HG02840 (cell line): ENCODE results near the gene NEIL3.
A peak's percentile ranks its signal among the peaks of the same experiment; 100 is the strongest.
"Not testable (repeated sequence)": the region's sequence is repeated elsewhere in the genome, so short reads cannot be mapped to it uniquely, and the experiment has no call there.

Source experiments
- ATAC-seq: cut with Tn5 transposase; IDR thresholded peaks from one replicate; pipeline ENCODE4 v1.9.1; 2021; ENCODE audit warnings: mild to moderate bottlenecking, moderate library complexity, moderate number of reproducible peaks; ENCODE audit not compliant: unreplicated experiment, low FRiP score

The NEIL3 gene

DNA sequence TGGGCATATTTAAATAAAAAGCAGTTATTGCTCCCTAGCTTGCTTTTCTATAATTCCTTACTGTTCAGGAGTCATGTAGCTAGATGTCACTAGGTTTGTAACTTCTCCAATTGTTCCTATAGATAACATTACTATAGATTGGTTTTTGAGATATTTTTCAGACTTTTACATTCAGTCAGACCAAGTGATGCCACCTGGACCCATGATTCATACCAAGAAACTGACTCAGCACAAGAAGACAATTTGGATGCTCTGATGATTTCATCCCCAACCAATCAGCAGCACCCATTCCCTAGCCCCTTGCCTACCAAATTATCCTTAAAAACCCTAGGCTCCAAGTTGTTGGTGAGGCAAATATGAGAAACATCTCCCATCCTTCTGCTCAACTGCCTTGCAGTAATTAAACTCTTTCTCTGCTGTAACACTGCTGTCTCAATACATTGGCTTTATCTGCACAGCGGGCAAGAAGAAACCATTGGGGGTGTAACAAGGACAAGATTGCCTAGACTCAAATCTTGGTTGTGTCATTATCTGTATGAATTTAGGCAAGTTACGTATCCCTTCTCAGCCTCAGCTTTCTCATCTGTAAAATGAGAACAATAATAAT, 11.8 kb upstream of the NEIL3 start:
- no peak for ATAC-seq

DNA sequence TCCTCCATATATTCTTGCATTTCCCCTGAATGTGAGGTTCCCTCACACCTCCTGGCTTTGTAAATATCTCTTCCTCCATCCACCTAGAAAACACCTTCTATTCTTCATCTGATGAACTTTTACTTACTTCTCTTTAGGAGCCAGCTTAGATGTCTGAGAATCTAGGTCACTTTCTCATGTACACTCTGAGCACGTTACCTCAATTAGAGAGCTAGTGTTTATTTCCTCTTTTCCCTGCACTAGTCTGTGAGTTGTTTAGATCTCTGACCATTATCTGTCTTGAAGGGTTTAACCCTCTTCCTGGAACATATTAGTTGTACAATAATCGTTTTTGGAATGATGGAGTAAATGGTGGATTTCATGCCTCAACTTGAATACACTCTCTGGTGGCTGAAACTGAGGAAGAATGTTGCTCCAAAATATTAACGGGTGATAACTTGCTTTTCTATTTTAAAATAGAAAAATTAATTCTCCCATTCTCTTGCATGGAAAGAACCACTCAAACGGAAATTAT, 8.5 kb upstream of the NEIL3 start:
- no peak for ATAC-seq

DNA sequence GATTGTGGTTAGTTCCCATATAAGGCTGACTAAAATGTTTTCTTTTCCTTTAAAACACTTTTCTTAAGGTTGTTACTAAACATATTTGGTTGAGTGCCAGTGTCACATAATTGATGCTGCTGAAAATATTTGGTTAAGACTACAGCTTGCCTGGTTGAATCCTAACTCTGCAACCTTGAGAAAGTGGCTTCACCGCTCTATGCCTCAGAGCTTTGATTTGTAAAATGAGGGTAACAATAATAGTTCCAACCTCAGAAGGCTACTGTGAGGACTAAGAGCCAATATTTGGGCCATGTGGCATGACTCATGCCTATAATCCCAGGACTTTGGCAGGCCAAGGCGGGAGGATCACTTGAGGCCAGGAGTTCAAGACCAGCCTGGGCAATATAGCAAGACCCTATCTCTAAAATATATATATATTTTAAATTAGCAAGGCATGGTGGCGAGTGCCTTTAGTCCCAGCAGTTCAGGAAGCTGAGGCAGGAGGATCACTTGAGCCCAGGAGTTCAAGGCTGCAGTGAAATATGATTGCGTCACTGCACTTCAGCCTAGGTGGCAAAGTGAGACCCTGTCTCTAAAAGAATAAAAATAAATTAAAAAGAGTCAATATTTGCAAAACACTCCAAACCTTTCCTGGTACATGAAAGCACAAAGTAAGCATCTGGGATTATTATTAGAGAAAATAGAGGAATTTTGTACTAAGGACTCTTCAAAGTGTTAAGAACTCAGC, 7.1 kb upstream of the NEIL3 start:
- ATAC-seq, result no peak

DNA sequence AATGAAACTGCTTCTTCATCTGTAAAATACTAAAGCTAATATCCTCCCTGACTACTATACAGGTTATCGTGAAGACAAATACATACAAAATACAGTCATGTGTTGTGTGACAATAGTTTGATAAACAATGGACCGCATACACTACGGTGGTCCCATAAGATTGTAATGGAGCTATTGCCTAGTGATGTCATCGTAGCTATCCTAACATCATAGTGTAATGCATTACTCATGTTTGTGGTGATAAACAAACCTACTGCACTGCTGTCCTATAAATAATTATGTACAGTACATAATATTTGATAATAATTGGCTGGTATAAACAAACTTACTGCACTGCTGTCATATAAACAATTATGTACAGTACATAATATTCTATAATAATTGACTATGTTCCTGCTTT, 5.6 kb upstream of the NEIL3 start:
- no peak for ATAC-seq

DNA sequence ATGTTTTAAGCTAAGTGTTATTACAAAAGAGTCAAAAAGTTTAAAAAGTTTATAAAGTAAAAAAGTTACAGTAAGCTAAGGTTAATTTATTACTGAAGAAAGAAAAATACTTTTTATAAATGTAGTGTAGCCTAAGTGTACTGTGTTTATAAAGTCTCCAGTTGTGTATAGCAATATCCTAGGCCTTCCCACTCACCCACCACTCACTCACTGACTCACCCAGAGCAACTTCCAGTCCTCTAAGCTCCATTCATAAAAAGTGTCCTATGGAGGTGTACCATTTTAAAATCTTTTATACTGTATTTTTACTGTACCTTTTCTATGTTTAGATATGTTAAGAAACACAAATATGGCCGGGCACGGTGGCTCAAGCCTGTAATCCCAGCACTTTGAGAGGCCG, 4.8 kb upstream of the NEIL3 start:
- not testable (repeated sequence) for ATAC-seq

DNA sequence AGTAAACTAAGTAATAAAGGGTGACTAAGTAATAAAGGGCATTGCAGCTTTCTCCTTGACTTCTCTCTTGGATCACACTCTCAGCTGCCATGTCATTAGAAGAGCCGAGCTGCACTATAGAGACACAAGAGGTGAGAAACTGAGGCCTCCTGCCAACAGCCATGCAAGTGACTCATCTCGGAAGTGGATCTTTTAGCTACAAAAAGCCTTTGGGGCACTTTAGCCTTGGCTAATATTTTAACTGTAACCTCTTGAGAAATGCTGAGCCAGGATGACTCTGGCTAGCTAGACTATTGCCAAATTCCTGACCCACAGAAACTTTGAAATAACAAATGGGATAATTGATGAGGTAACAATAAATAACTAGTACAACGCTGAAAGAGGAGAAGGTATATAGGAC, 1.5 kb upstream of the NEIL3 start:
- ATAC-seq, result no peak

DNA sequence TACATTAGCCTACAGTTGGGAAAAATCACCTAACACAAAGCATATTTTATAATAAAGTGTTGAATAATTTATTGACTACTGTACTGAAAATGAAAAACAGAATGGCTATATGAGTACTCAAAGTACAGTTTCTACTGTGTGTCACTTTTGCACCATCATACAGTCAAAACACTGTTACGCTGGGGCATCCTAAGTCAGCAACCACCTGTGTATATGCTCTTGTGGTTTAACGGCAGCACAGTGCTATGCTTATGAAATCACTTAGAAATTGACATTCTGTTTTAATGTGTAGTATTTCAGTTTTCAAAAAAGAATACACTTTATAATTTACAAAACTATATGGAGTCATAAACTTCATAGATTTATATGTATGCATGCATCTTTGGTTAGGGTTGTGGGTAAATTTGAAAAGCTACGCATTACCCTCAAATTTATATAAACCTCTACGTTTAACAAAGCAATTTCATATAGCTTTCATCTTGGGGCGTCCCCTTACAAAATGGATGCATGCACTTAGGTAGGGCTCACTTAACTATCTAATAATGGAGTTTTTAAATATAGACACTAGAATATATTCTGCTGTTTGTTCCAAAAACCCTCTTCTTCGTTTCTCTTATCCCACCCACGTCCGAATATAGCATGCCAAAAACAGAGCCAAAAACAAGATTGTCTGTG, 690 bp upstream of the NEIL3 start:
- no peak for ATAC-seq

DNA sequence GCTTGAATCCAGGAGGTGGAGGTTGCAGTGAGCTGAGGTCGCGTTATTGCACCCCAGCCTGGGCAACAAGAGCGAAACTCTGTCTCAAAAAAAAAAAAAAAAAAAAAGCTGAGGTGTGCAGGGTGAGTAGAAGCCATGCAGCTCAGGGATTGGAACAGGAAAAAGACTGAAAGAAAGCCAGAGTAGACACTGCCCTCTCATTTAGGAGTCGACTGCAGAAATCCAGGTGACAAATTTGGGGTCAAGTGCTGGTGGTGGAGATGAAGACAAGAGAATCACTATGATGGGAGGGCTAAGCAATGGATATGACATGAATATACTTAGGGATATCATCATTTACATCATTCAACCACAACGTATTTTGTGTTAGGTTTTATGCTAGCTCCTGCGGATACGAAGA, 1.9 kb downstream of the NEIL3 start:
- ATAC-seq, result no peak

DNA sequence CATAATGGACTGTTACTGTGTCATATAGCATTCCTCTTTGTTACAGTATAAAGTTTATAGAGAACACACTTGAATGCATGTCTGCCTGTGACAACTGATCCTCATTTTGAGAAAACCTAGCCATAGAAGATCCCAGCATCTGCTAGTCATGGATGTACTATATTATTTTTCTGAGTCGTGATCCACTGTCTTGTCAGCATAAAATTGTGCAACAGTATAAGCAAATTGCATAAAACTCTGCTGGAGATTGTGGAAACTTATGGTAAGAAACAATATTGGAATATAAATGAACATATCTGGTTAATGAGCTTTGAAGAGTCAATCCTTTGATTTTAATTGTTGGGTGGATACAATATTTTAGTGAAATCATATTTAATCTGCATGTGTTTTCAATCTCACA, 3.6 kb downstream of the NEIL3 start:
- ATAC-seq, result no peak

DNA sequence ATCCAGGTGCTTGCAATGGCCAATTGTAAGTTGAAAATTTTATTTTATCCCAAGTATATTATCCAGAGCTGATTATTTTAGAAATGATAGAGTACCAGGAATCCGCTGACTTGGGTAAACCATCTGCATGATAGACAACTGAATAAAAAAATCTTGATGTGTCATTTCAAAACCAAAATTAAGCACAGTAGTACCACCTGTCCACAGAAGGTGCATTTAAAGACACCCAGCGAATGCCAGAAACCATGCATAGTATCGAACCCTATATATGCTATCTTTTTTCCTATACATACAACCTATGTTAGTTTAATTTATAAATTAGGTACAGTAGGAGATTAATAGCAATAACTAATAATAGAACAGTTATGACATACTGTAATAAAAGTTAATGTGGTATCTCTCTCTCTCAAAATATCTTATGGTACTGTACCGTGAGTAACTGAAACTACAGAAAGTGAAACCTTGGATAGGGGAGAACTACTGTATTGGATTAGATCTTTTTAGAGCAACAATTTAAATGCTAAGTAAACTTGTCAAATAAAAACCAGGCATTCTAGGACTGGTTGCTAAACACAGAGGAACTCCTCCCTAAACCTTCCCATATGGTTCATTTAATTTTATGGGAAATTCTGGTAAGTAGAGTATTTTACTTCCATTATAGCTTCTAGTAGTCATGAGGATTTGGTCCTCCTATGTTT, 6.2 kb downstream of the NEIL3 start:
- ATAC-seq, result no peak

DNA sequence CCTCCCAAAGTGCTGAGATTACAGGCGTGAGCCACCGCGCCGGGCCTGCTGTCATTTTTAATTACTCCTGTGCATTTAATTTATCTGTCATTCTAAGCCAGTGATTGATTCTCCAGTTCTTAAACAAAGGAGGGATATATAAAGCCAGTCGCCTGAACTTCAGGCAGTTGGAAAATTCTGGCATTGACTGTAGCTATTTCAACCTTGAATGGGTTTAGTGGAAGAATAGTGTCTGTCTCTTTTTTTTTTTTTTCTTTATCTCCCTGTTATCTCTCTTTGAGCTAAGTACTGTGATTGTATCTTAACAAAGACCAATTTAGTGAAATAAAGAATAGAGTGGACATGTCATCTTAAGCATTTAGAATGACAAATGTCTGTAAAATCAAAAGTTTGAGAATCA, 11.0 kb downstream of the NEIL3 start:
- ATAC-seq, result no peak

DNA sequence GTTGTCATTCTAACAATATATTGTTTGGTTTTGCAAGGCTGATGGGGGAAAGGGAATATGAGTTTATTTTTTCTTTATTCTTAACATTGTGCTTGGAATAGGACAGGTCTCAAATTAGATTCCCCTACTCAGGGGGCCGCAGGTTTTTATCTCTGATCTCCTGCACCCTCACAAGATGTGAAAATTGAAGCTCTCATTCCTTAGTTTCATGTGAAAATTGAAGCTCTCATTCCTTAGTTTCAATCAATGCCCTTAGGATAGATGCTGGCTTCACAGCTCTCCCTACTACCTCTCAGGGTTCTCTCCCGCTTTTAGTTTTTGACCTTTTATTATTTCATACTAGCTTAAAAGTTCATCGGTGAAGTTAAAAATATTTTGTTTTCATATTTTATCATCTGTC, 12.0 kb downstream of the NEIL3 start:
- ATAC-seq, result no peak

DNA sequence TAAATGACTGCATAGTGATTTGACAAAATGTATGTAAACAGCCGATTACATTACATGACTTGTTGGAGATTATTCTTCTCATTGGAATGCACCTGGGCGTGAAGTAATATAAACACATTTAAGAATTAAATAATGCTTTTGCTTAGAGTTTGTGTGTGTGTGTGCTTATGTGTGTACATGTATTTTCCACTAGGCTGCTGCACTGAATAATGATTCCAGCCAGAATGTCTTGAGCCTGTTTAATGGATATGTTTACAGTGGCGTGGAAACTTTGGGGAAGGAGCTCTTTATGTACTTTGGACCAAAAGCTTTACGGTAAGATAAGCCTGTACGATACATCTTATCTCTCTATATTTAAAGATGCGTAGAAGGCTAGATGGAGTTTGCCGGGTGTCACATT, 12.6 kb downstream of the NEIL3 start:
- ATAC-seq, result no peak

DNA sequence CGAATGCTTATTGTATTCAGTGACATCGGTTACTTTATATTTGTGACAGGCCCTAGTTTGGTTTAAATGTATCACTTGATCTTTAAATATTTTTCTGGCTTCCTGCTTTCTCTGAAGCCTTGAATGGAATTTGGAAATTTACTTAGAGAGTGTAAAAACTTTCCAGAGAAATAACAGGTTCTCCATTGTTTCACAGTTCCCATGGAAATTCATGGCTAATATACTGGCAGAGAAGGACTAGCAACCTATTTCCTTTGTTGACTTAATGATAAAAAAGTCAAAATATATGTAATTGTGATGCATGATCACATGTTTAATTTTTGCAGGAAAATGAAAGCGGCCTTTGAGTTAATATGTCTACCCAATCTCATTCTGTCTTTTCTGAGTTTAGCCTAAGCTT, 13.2 kb downstream of the NEIL3 start:
- ATAC-seq, result no peak

DNA sequence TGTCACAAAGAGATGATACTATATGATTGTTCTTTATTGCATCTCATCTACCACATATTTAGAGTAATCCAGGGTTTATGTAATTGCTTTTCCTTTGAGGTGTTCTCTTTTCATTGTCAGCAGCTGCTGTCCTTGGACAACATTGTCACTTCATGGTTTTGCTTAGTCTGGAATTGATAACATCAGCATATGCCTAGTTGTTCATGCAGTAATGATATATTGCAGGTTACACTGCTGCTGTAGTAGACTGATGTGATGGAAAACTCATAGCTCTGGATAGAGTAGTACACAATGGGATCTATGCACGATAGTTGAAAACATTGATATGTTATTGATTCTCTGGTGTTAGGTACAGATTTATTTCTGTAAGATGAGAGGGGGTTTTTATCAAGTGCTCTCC, 13.7 kb downstream of the NEIL3 start:
- ATAC-seq, result no peak

DNA sequence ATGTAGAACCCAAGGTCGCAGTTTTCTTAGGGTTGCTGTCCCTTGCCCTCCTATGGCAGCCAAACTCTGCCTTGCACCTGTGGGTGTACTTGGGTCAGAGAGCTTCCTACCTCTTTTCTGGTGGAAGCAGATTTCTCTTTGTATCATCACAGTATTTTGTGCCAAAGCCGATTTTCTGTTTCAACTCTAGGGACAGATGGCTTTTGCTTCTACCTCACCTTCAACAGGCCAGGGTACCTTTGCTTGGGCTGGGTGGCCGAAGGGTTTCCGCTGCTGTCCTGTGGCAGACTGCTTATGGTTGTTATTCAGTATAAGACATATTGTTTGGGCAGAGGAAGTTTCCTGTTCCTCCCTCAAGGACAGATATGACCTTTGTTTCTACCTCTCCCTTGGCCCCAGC, 22.4 kb downstream of the NEIL3 start:
- no peak for ATAC-seq

DNA sequence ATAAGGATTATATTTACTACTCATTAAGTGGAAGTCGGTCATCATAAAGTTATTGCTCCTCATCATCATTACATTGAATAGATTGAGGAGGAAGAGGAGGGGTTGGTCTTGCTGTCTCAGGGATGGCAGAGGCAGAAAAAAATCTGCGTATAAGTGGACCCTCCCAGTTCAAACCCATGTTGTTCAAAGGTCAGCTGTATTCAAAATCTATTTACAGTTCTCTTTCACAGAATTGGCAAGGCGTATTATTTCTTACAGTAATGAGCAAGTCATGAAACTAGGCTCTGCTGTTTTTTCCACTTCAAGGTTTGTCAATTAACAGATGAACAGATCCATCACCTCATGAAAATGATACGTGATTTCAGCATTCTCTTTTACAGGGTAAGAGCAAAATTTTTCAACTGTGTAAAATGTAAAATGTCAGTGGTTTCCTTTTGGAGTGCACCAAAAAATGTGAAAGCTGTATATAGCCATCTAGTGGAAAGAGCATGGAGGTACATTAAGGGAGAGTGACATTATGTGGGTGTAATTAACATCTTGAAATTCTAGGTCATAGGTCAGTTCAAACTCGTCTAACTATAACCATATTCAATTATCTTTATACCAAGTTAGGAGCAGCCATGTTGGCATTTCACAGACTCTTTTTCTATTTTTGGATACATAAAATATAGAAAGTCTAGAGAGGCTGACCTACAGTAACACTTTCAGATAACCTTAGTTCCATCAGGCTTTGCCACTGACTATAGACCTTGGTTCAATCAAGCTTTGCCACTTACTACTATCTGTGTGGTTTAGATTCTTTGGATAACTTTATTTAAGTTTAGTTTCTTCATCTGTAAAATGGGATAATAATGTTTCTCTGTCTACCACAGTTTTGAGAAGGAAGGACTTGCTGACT, 30.1 kb downstream of the NEIL3 start:
- ATAC-seq, result peak; percentile 97

DNA sequence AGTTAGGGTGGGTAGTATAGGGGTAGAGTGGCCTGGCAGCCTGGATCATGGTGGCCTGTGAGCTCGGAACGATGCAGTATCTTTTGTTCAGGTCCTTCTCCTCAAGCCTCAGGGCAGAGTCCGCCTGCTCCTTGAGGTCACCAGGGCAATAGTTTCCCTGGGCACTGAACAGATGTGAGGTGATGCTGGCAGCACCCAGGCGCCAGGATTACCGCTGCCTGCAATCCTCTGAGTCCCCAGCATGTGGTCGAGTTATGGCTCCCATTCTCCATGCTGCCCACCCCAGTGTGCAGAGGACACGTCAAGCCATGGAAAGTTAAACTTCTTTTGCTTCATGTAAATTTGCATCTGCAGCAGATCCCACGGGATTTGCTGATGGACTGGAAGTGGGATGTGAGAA, 38.7 kb downstream of the NEIL3 start:
- ATAC-seq, result no peak

DNA sequence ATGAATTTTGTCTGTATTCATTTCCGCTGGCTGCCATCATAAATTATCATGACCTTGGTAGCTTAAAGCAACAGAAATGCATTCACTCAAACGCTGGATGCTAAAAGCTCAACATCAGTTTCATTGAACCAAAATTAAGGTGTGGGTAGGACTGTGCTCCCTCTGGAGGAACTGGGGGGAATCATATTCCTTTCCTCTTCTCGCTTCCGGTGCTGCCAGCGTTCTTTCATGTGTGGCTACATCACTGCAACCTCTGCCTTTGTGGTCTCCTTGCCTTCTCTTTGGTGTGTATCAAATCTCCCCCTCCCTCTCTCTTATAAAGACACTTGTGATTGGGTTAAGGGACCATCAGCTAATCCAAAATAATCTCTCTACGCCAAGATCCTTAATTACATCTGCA, 39.5 kb downstream of the NEIL3 start:
- ATAC-seq, result no peak

DNA sequence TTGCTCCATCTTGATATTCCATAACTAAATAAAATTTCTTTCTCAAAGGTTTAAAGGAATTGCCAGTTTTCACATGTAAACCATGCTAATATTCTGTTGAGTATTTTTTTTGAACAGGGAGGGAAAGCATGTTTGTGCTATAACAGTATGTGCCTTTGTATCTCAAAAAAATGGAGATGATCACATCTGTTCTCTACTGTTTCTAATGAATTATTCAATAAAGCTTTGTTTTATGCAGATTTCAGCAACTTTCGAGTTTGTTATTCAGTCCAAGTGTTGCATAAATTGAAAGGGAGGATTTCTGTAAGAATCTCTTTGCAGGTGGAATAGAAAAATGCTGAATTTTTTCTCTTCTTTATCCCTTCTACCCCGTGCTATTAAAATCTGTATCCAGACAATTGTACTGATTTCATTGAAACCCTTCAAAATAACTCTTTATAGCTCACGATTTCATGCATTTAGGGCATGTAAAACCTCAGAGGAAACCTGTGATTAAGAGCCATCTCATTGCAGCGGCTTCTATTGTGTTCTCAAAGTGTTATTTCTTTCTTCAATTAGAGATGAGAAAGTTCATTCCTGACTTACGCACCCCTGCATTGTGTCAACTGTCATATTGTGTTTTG, 42.1 kb downstream of the NEIL3 start:
- ATAC-seq, result no peak
